Neural cell (in vitro differentiated cells): ENCODE results near the gene UGCG.

Experiments used
- EZH2 ChIP-seq: fragments of 200-600, 300-800 bp; shearing (Covaris generic), sonication (generic); IDR thresholded peaks from 2 replicates; pipeline ENCODE4 v1.6.1; 2014; ENCODE audit warnings: antibody characterized with exemption, low read length, borderline replicate concordance, mild to moderate bottlenecking; ENCODE audit not compliant: insufficient read depth, poor library complexity, severe bottlenecking
- TF ChIP-seq, protein P1 (sequence below): fragments of 450-650 bp; IDR thresholded peaks from 2 replicates; pipeline ENCODE4 v1.5.1; 2014; ENCODE audit warnings: antibody characterized with exemption, mild to moderate bottlenecking, moderate library complexity; ENCODE audit not compliant: poor library complexity, severe bottlenecking

DNA sequence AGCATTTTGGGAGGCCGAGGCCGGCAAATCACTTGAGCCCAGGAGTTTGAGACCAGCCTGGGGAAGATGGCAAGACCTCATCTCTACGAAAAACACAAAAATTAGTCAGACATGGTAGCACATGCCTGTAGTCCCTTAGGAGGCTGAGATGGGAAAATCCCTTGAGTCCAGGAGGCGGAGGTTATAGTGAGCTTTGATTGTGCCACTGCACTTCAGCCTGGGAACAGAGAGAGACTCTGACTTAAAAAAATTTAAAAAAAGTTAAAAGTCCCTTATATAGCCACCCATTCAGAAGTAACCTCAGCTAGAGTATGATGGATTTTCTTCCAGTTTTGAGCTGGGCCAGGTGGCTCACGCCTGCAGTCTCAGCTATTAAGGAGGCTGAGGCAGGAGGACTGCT, 72.4 kb downstream of the UGCG start:
- TF ChIP-seq, protein P1, sequence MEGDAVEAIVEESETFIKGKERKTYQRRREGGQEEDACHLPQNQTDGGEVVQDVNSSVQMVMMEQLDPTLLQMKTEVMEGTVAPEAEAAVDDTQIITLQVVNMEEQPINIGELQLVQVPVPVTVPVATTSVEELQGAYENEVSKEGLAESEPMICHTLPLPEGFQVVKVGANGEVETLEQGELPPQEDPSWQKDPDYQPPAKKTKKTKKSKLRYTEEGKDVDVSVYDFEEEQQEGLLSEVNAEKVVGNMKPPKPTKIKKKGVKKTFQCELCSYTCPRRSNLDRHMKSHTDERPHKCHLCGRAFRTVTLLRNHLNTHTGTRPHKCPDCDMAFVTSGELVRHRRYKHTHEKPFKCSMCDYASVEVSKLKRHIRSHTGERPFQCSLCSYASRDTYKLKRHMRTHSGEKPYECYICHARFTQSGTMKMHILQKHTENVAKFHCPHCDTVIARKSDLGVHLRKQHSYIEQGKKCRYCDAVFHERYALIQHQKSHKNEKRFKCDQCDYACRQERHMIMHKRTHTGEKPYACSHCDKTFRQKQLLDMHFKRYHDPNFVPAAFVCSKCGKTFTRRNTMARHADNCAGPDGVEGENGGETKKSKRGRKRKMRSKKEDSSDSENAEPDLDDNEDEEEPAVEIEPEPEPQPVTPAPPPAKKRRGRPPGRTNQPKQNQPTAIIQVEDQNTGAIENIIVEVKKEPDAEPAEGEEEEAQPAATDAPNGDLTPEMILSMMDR: no peak
- TF ChIP-seq EZH2: no peak
